Liver (tissue), 9 donors: ENCODE results near the gene CRIP1. TPM values are rescaled to one million over a fixed set of nuclear protein-coding genes. Genes with fewer than 3 reads are reported as not detected.

Experiments
- DNase-seq: peaks from one replicate; pipeline ENCODE4 v3.0.0-alpha.2; 2017; ENCODE audit warnings: low spot score
- H3K27ac ChIP-seq, 2 donors: one replicate each; pipeline ENCODE4 v1.7.0; 2013; ENCODE audit warnings: inconsistent platforms in 2 of 2, low read length in 2 of 2, control low read depth in 1 of 2, low read depth in 1 of 2, mild to moderate bottlenecking in 1 of 2
- H3K27me3 ChIP-seq, 4 donors: one replicate each; pipeline versions ENCODE4 v1.6.1 to v1.7.0; 2013; ENCODE audit warnings: low read length in 3 of 4, inconsistent platforms in 1 of 4, mild to moderate bottlenecking in 1 of 4, moderate library complexity in 1 of 4; ENCODE audit not compliant: control insufficient read depth in 4 of 4, insufficient read depth in 4 of 4
- H3K36me3 ChIP-seq, 4 donors: one replicate each; pipeline versions ENCODE4 v1.6.1 to v1.7.0; 2013; ENCODE audit warnings: low read length in 3 of 4, mild to moderate bottlenecking in 3 of 4, low read depth in 1 of 4, moderate library complexity in 1 of 4; ENCODE audit not compliant: control insufficient read depth in 4 of 4, insufficient read depth in 3 of 4
- H3K4me1 ChIP-seq, 4 donors: one replicate each; pipeline versions ENCODE4 v1.6.1 to v1.7.0; 2013; ENCODE audit warnings: low read length in 3 of 4, mild to moderate bottlenecking in 3 of 4, moderate library complexity in 1 of 4; ENCODE audit not compliant: control insufficient read depth in 4 of 4, insufficient read depth in 4 of 4
- H3K4me3 ChIP-seq, 3 donors: one replicate each; pipeline versions ENCODE4 v1.6.1 to v1.7.0; 2013; ENCODE audit warnings: low read length in 3 of 3, control low read depth in 1 of 3, low read depth in 1 of 3, mild to moderate bottlenecking in 1 of 3
- H3K9ac ChIP-seq, 2 donors: one replicate each; pipeline ENCODE4 v1.7.0; 2013; ENCODE audit warnings: low read length in 2 of 2, mild to moderate bottlenecking in 2 of 2, moderate library complexity in 2 of 2, control low read depth in 1 of 2, low read depth in 1 of 2
- H3K9me3 ChIP-seq, 4 donors: one replicate each; pipeline versions ENCODE4 v1.6.1 to v1.7.0; 2013; ENCODE audit warnings: low read length in 3 of 4; ENCODE audit not compliant: control insufficient read depth in 4 of 4
- EGR1 ChIP-seq, 2 donors: IDR thresholded peaks; 2 replicates each; pipeline ENCODE4 v1.6.1; 2016 to 2018; ENCODE audit warnings: antibody characterized with exemption in 2 of 2, low read depth in 2 of 2
- FOXA1 ChIP-seq: IDR thresholded peaks from 2 replicates; pipeline ENCODE4 v1.6.1; 2016; ENCODE audit warnings: antibody characterized with exemption
- FOXA2 ChIP-seq: IDR thresholded peaks from 2 replicates; pipeline ENCODE4 v1.6.1; 2016; ENCODE audit warnings: antibody characterized with exemption
- GABPA ChIP-seq, 2 donors: IDR thresholded peaks in 1 of 2; conservative IDR thresholded peaks in 1 of 2; 2 replicates each; pipeline ENCODE4 v1.6.1; 2016; ENCODE audit warnings: antibody characterized with exemption in 2 of 2, mild to moderate bottlenecking in 1 of 2, moderate library complexity in 1 of 2
- HNF4A ChIP-seq, 2 donors: conservative IDR thresholded peaks; 2 replicates each; pipeline ENCODE4 v1.6.1; 2016; ENCODE audit warnings: antibody characterized with exemption in 2 of 2, mild to moderate bottlenecking in 2 of 2
- HNF4G ChIP-seq: IDR thresholded peaks from 2 replicates; pipeline ENCODE4 v1.6.1; 2016; ENCODE audit warnings: antibody characterized with exemption
- JUND ChIP-seq, 2 donors: IDR thresholded peaks; 2 replicates each; pipeline ENCODE4 v1.6.1; 2016; ENCODE audit warnings: antibody characterized with exemption in 2 of 2
- NR2F2 ChIP-seq: IDR thresholded peaks from 2 replicates; pipeline ENCODE4 v1.6.1; 2016; ENCODE audit warnings: antibody characterized with exemption
- RAD21 ChIP-seq, 2 donors: IDR thresholded peaks; 2 replicates each; pipeline ENCODE4 v1.6.1; 2016; ENCODE audit warnings: antibody characterized with exemption in 2 of 2, mild to moderate bottlenecking in 2 of 2
- RXRA ChIP-seq, 2 donors: IDR thresholded peaks; 2 replicates each; pipeline ENCODE4 v1.6.1; 2017 to 2018; ENCODE audit warnings: antibody characterized with exemption in 2 of 2, mild to moderate bottlenecking in 1 of 2
- SP1 ChIP-seq: IDR thresholded peaks from 2 replicates; pipeline ENCODE4 v1.6.1; 2018; ENCODE audit warnings: antibody characterized with exemption, mild to moderate bottlenecking
- TAF1 ChIP-seq: conservative IDR thresholded peaks from 2 replicates; pipeline ENCODE4 v1.6.1; 2016; ENCODE audit warnings: antibody characterized with exemption, mild to moderate bottlenecking
- YY1 ChIP-seq: IDR thresholded peaks from 2 replicates; pipeline ENCODE4 v1.6.1; 2016; ENCODE audit warnings: antibody characterized with exemption, mild to moderate bottlenecking
- WGBS: extraction: QIAGEN DNeasy Blood & Tissue Kit; methylation state at CpG from one replicate; pipeline ENCODE4 v1.1.7; 2013; 5-methylcytosine and 5-hydroxymethylcytosine counted together
- polyA plus RNA-seq, 2 donors: library from polyadenylated mRNA; stranded (reverse) in 1 of 2; unstranded in 1 of 2; fragments of 200-250 nt in 1 of 2; fragments of >200 nt in 1 of 2; fragmentation: Nextera tagmentation in 1 of 2; extraction: Ambion mirVana in 1 of 2; gene quantifications; one replicate each; pipeline versions ENCODE4 v1.2.1 to v1.2.3, GENCODE V29; 2013 to 2015
- total RNA-seq, 2 donors: library from RNA; depleted of rRNA; stranded (reverse); fragments of >200 nt; gene quantifications; one replicate each; pipeline ENCODE4 v1.2.3, GENCODE V29; 2014
- TF ChIP-seq, protein P1 (sequence below): IDR thresholded peaks from 2 replicates; pipeline ENCODE4 v1.6.1; 2016; ENCODE audit warnings: antibody characterized with exemption, mild to moderate bottlenecking
- TF ChIP-seq, protein P2 (sequence below): IDR thresholded peaks from 2 replicates; pipeline ENCODE4 v1.6.1; 2016; ENCODE audit warnings: antibody characterized with exemption
- TF ChIP-seq, protein P3 (sequence below): IDR thresholded peaks from 2 replicates; pipeline ENCODE4 v1.6.1; 2016; ENCODE audit warnings: antibody characterized with exemption
- TF ChIP-seq, protein P4 (sequence below): fragments of 150-350 bp; IDR thresholded peaks from 2 replicates; pipeline ENCODE4 v1.5.1; 2017; ENCODE audit warnings: improper control_type of control experiment, low read depth, low read length; ENCODE audit not compliant: missing input control
- TF ChIP-seq, protein P5 (sequence below): IDR thresholded peaks from 2 replicates; pipeline ENCODE4 v1.6.1; 2016; ENCODE audit warnings: antibody characterized with exemption
- donor health status: healthy.
- donor health status: healthy.
- donor health status: healthy.
- donor health status: healthy.
- donor health status: healthy.

The CRIP1 gene, protein sequence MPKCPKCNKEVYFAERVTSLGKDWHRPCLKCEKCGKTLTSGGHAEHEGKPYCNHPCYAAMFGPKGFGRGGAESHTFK
- total RNA-seq = 1 to 10 TPM; 1.4 to 1.8 TPM
- 10 to 100 TPM in 1 of 2 donors, 1 to 10 TPM in 1; 6.0 to 11.4 TPM for polyA plus RNA-seq

DNA sequence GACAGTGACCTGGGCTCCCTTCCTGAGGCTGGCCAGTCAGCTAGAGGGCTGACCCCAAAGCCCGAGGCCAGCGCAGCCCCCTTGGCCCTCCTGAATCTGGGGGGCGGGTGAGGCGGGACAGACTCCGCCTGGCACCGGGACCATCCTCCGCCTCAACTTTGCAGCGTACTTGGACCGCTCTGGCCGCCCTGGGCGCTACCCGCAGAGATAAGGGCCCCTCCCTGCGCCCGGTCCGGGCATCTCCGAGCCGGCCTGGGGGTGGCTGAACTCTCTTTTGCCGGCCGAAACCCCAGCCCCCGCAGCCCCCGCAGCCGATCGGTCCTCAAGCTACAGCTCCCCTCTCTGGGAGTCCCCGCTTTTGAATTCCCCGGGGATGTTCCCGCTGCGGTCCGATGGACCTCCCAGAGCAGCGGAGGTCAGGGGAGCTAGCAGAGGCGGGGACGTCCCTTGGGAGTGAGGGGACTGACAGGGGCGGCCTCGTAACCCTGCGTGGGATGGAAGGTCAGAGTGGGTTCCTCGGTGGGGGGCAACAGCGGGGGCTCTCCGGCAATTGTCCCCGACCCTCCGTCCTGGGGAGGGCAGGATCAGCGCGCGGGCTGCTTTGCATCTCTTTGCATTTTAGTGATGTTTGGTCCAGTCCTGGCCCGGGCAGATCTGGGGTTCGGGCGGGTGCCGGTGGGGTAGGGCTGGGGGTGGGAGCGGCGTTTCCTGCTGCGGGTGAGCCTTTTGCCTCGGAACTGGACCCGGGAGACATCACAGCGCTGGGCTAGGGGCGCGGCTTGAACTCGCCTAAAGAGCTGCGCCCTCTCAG lies at the start of gene CRIP1:
CRIP1 (plus strand) TSS at position 724 of the 811 bp plus-strand sequence. CDS start 374 bp downstream, outside the sequence.
- TF ChIP-seq RXRA (IDR thresholded peaks at IDR 0.05) = no peak
- TF ChIP-seq, protein P1, sequence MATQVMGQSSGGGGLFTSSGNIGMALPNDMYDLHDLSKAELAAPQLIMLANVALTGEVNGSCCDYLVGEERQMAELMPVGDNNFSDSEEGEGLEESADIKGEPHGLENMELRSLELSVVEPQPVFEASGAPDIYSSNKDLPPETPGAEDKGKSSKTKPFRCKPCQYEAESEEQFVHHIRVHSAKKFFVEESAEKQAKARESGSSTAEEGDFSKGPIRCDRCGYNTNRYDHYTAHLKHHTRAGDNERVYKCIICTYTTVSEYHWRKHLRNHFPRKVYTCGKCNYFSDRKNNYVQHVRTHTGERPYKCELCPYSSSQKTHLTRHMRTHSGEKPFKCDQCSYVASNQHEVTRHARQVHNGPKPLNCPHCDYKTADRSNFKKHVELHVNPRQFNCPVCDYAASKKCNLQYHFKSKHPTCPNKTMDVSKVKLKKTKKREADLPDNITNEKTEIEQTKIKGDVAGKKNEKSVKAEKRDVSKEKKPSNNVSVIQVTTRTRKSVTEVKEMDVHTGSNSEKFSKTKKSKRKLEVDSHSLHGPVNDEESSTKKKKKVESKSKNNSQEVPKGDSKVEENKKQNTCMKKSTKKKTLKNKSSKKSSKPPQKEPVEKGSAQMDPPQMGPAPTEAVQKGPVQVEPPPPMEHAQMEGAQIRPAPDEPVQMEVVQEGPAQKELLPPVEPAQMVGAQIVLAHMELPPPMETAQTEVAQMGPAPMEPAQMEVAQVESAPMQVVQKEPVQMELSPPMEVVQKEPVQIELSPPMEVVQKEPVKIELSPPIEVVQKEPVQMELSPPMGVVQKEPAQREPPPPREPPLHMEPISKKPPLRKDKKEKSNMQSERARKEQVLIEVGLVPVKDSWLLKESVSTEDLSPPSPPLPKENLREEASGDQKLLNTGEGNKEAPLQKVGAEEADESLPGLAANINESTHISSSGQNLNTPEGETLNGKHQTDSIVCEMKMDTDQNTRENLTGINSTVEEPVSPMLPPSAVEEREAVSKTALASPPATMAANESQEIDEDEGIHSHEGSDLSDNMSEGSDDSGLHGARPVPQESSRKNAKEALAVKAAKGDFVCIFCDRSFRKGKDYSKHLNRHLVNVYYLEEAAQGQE = no peak
- no peak for TF ChIP-seq HNF4G
- TF ChIP-seq YY1 = no peak
- TF ChIP-seq RAD21 (IDR thresholded peaks at IDR 0.05) = no peak
- no peak for TF ChIP-seq TAF1
- no peak for TF ChIP-seq GABPA (IDR thresholded peaks at IDR 0.05 in 1 of 2, conservative IDR thresholded peaks at IDR 0.05 in 1 of 2)
- no peak for TF ChIP-seq FOXA2
- TF ChIP-seq, protein P2, sequence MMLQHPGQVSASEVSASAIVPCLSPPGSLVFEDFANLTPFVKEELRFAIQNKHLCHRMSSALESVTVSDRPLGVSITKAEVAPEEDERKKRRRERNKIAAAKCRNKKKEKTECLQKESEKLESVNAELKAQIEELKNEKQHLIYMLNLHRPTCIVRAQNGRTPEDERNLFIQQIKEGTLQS = no peak
- no peak for TF ChIP-seq FOXA1
- TF ChIP-seq SP1 = no peak
- TF ChIP-seq NR2F2 = no peak
- no peak for TF ChIP-seq EGR1 (IDR thresholded peaks at IDR 0.05; ENCODE audit: low read depth in 2 of 2)
- TF ChIP-seq, protein P3, sequence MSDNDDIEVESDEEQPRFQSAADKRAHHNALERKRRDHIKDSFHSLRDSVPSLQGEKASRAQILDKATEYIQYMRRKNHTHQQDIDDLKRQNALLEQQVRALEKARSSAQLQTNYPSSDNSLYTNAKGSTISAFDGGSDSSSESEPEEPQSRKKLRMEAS = no peak
- TF ChIP-seq HNF4A (conservative IDR thresholded peaks at IDR 0.05) = no peak
- no peak for TF ChIP-seq JUND (IDR thresholded peaks at IDR 0.05)
- TF ChIP-seq, protein P4, sequence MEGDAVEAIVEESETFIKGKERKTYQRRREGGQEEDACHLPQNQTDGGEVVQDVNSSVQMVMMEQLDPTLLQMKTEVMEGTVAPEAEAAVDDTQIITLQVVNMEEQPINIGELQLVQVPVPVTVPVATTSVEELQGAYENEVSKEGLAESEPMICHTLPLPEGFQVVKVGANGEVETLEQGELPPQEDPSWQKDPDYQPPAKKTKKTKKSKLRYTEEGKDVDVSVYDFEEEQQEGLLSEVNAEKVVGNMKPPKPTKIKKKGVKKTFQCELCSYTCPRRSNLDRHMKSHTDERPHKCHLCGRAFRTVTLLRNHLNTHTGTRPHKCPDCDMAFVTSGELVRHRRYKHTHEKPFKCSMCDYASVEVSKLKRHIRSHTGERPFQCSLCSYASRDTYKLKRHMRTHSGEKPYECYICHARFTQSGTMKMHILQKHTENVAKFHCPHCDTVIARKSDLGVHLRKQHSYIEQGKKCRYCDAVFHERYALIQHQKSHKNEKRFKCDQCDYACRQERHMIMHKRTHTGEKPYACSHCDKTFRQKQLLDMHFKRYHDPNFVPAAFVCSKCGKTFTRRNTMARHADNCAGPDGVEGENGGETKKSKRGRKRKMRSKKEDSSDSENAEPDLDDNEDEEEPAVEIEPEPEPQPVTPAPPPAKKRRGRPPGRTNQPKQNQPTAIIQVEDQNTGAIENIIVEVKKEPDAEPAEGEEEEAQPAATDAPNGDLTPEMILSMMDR = no peak
- TF ChIP-seq, protein P5, sequence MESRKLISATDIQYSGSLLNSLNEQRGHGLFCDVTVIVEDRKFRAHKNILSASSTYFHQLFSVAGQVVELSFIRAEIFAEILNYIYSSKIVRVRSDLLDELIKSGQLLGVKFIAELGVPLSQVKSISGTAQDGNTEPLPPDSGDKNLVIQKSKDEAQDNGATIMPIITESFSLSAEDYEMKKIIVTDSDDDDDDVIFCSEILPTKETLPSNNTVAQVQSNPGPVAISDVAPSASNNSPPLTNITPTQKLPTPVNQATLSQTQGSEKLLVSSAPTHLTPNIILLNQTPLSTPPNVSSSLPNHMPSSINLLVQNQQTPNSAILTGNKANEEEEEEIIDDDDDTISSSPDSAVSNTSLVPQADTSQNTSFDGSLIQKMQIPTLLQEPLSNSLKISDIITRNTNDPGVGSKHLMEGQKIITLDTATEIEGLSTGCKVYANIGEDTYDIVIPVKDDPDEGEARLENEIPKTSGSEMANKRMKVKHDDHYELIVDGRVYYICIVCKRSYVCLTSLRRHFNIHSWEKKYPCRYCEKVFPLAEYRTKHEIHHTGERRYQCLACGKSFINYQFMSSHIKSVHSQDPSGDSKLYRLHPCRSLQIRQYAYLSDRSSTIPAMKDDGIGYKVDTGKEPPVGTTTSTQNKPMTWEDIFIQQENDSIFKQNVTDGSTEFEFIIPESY = no peak
- H3K27ac ChIP-seq = peak within 1 kb of the TSS in 1 of 2 donors; percentile 67
- peak within 1 kb of the TSS in 1 of 3 donors; percentile 25 for H3K4me3 ChIP-seq
- 7% methylated on average over 56 of the region's 56 CpGs for WGBS
- no peaks in the 10 kb centered on the region for H3K9me3 ChIP-seq
- no peaks in the 10 kb centered on the region for H3K27me3 ChIP-seq
- DNase-seq = no peak
- H3K36me3 ChIP-seq = peaks cover 0 to 1% (median 0%) of the 10 kb centered on the region in 4 donors
- no peak within 1 kb of the TSS for H3K9ac ChIP-seq
- peaks cover 6 to 43% (median 20%) of the 10 kb centered on the region in 4 donors for H3K4me1 ChIP-seq
